ENCODE data around the gene DLX1. TPM values are rescaled to one million over a fixed set of nuclear protein-coding genes. Genes with fewer than 3 reads are reported as not detected.

DLX1 gene
- total and polyA plus RNA-seq, 2 of the 8 experiments (the other 6 are each of a cell fraction or from before 2014, with no cell fraction given): 0.11 TPM; not detected in 1

- FAIRE-seq (no peak), DNase-seq (ENCODE audit: low read depth in 1 of 2, low spot score in 2 of 2) (peak in 1 of 2 experiments; percentile 73)
- peaks cover 79 to 100% (median 93%) of the 10 kb centered on the region in 4 experiments for H3K27me3 ChIP-seq (replicated peaks in 1 of 4; ENCODE audit: control insufficient read depth in 3 of 4, extremely low read depth in 1 of 4, insufficient read depth in 3 of 4, low read length in 3 of 4)
- H3K27ac ChIP-seq (ENCODE audit: low read depth, low read length): no peak overlapping the region
- H3K4ac ChIP-seq (replicated peaks; ENCODE audit: insufficient read length, low read depth, low read length): no peak overlapping the region
- H3K4me3 ChIP-seq (ENCODE audit: extremely low read depth in 1 of 4, insufficient read depth in 2 of 4, low read depth in 3 of 4, low read length in 4 of 4): peak overlapping the region in 1 of 4 experiments; percentile 59; a peak in 5 of 8 replicates
- no peak overlapping the region for H2BK12ac ChIP-seq (ENCODE audit: low read depth, low read length)
- CTCF ChIA-PET (ENCODE audit: partially characterized antibody): interaction anchor here (1.5 to 11.7 kb wide), 5 partner anchors 9 to 397 kb away, joined by 5 to 198 read pairs (median 5); partner anchors contain the start of gene DLX1
- no peaks in the 10 kb centered on the region for H3K79me1 ChIP-seq (ENCODE audit: low read depth, low read length)
- no peak overlapping the region for H2BK120ac ChIP-seq (replicated peaks; ENCODE audit: low read depth, low read length)
- H3K14ac ChIP-seq (ENCODE audit: insufficient read length): no peak overlapping the region
- H4K8ac ChIP-seq (ENCODE audit: extremely low read depth, insufficient read depth, low read length): peak overlapping the region; percentile 76
- H3K23ac ChIP-seq (ENCODE audit: insufficient read length): no peak overlapping the region
- no peak overlapping the region for H2BK5ac ChIP-seq (ENCODE audit: low read depth, low read length)
- H3K9ac ChIP-seq (replicated peaks in 1 of 4; ENCODE audit: extremely low read depth in 1 of 4, low read depth in 3 of 4, low read length in 3 of 4): no peak overlapping the region
- H3K18ac ChIP-seq (ENCODE audit: extremely low read depth, low read length): no peak overlapping the region
- no peaks in the 10 kb centered on the region for H3K79me2 ChIP-seq (ENCODE audit: control insufficient read depth in 1 of 2, insufficient read depth in 2 of 2, low read length in 2 of 2)
- peaks cover 12 to 27% of the 10 kb centered on the region in 2 experiments for H4K20me1 ChIP-seq (replicated peaks in 1 of 2; ENCODE audit: control insufficient read depth in 1 of 2, insufficient read depth in 2 of 2, low read length in 2 of 2)
- WGBS, 2 experiments (ENCODE audit: extremely low coverage in 1 of 2, insufficient coverage in 1 of 2, insufficient read length in 1 of 2, insufficient replicate concordance in 2 of 2, low coverage in 1 of 2, low lambda C conversion rate in 2 of 2, missing lambda C conversion rate in 1 of 2): 5% methylated on average over 45 of the region's 72 CpGs; no CpG with 5 or more reads in 1 of the 2 experiments
- peaks cover 6 to 49% (median 28%) of the 10 kb centered on the region in 4 experiments for H3K4me1 ChIP-seq (replicated peaks in 1 of 4; ENCODE audit: control insufficient read depth in 3 of 4, insufficient read depth in 4 of 4, low read length in 3 of 4)
- no peak overlapping the region for H2BK20ac ChIP-seq (ENCODE audit: low read length)
- H4K5ac ChIP-seq (ENCODE audit: insufficient read length, low read depth, low read length): no peak overlapping the region
- peaks cover 19% of the 10 kb centered on the region; the same call in 1 of the 2 replicates for H3K23me2 ChIP-seq (ENCODE audit: low read depth, low read length)
- H3K36me3 ChIP-seq (ENCODE audit: control insufficient read depth in 2 of 4, insufficient read depth in 4 of 4, low read length in 3 of 4): peaks cover 0 to 11% (median 0%) of the 10 kb centered on the region in 4 experiments; a peak in 1 of 8 replicates
- H2BK15ac ChIP-seq (ENCODE audit: low read length): no peak overlapping the region
- TF ChIP-seq RNF2 (IDR thresholded peaks at IDR 0.05; ENCODE audit: borderline replicate concordance, low read depth, low read length, missing control alignments, poor library complexity, severe bottlenecking) (peak; percentile 96), KDM4A (IDR thresholded peaks at IDR 0.05; ENCODE audit: low read depth, low read length, severe bottlenecking) (peak; percentile 29), POLR2AphosphoS5 (IDR thresholded peaks at IDR 0.05; ENCODE audit: low read depth, low read length) (no peak), SAP30 (IDR thresholded peaks at IDR 0.05; ENCODE audit: insufficient read depth, insufficient replicate concordance, low read length) (no peak), CBX8 (IDR thresholded peaks at IDR 0.05; ENCODE audit: borderline replicate concordance, low read depth, low read length) (peak; percentile 76; the same call in 1 of the 2 replicates), SUZ12 (IDR thresholded peaks at IDR 0.05; ENCODE audit: low read length) (peak; percentile 95), EZH2 (IDR thresholded peaks at IDR 0.05; ENCODE audit: low read depth, low read length, severe bottlenecking) (peak; percentile 96)
- peak overlapping the region; percentile 51 to 80 for H3K4me2 ChIP-seq (ENCODE audit: insufficient read depth in 1 of 2, low read depth in 2 of 2, low read length in 2 of 2)
- no peaks in the 10 kb centered on the region for H3K9me3 ChIP-seq (ENCODE audit: insufficient read depth in 2 of 2, low read depth in 1 of 2, low read length in 1 of 2)
- H2AFZ ChIP-seq (ENCODE audit: low read length): no peak overlapping the region
- no peak overlapping the region for H2AK5ac ChIP-seq (ENCODE audit: low read depth, low read length)
- H4K91ac ChIP-seq (replicated peaks; ENCODE audit: insufficient read length, low read length): no peak overlapping the region
- H3K56ac ChIP-seq (replicated peaks; ENCODE audit: insufficient read length, low read depth, low read length): no peak overlapping the region
- POLR2A ChIA-PET (ENCODE audit: partially characterized antibody): interaction anchor here (1.6 to 16.0 kb wide), 2 partner anchors 9 to 13 kb away, joined by 5 to 184 read pairs; partner anchors contain the start of gene DLX1
These were observed 15.0 kb downstream of the DLX1 start for GRCh38 chr2:172100080-172100934.

Measured in H1 (cell line).